ENCODE results near the gene GLYATL1.
A peak's percentile ranks its signal among the peaks of the same experiment; 100 is the strongest.

The GLYATL1 gene

DNA sequence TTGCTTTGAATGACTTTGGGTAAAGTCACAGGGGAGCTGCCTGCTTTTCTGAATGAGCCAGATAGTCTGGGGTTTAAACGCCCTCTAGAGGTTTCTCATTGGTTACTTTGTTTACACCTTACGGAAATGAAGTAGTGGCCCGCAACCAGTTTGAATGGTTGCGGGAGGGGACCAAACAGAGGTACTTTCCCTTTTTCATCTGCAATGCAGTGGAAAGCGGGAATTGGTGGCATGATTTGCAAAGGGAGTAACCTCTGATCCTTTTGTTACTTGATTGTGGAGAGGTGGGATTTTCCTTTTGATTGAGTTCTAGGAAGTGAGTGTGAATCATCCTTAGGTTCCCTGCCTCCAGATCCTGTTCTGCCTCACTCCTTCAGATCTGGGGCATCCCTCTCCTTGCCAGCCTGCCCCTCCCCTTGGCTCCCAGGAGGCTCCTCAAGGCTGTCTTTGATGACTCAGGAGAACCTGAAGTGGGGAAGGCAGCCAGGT lies 15.9 kb upstream of the GLYATL1 start:
- Histone ChIP-seq H3K79me2 (no peaks in the 10 kb centered on the region), H3K9me3 (ENCODE audit: control insufficient read depth, low read length) (no peaks in the 10 kb centered on the region), H2AFZ (peak overlapping the region; percentile 56), H3K9ac (no peak overlapping the region), H3K36me3 (ENCODE audit: control insufficient read depth, insufficient read depth, low read length) (no peaks in the 10 kb centered on the region), H3K27me3 (ENCODE audit: control insufficient read depth, insufficient read depth, low read length) (no peaks in the 10 kb centered on the region), H3K27ac (no peak overlapping the region), H3K4me2 (ENCODE audit: low read length) (no peak overlapping the region), H3K4me1 (no peaks in the 10 kb centered on the region), H3K4me3 (ENCODE audit: low read depth, low read length) (no peak overlapping the region)
- TF ChIP-seq, protein P1, sequence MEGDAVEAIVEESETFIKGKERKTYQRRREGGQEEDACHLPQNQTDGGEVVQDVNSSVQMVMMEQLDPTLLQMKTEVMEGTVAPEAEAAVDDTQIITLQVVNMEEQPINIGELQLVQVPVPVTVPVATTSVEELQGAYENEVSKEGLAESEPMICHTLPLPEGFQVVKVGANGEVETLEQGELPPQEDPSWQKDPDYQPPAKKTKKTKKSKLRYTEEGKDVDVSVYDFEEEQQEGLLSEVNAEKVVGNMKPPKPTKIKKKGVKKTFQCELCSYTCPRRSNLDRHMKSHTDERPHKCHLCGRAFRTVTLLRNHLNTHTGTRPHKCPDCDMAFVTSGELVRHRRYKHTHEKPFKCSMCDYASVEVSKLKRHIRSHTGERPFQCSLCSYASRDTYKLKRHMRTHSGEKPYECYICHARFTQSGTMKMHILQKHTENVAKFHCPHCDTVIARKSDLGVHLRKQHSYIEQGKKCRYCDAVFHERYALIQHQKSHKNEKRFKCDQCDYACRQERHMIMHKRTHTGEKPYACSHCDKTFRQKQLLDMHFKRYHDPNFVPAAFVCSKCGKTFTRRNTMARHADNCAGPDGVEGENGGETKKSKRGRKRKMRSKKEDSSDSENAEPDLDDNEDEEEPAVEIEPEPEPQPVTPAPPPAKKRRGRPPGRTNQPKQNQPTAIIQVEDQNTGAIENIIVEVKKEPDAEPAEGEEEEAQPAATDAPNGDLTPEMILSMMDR (IDR thresholded peaks at IDR 0.05): no peak

DNA sequence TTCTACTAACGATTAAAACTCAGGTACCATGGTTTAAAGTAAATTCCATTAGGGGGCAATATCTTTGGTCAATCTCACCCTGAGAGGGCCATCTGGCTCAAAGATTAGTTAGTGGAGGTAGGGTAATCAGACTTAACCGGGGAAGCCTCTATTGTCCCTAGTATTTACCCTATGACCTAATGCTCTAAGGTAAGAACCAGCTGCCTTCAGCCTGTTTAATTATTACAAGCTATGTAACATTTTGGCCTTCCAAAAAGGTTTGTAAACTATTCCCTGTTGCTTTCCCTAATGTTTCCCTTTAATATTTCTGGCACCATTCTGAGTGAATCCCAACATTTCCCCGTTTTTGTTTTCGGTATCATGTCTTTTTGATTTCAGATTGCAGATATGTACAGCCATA lies 15.1 kb upstream of the GLYATL1 start:
- no peaks in the 10 kb centered on the region for H3K9me3 ChIP-seq (ENCODE audit: control insufficient read depth, low read length)
- no peak overlapping the region for H3K4me2 ChIP-seq (ENCODE audit: low read length)
- H3K79me2 ChIP-seq: no peaks in the 10 kb centered on the region
- no peak overlapping the region for H2AFZ ChIP-seq
- H3K27me3 ChIP-seq (ENCODE audit: control insufficient read depth, insufficient read depth, low read length): no peaks in the 10 kb centered on the region
- H3K9ac ChIP-seq: no peak overlapping the region
- no peak overlapping the region for H3K4me3 ChIP-seq (ENCODE audit: low read depth, low read length)
- H3K36me3 ChIP-seq (ENCODE audit: control insufficient read depth, insufficient read depth, low read length): no peaks in the 10 kb centered on the region
- no peaks in the 10 kb centered on the region for H3K4me1 ChIP-seq
- TF ChIP-seq, protein P1 (IDR thresholded peaks at IDR 0.05): no peak
- H3K27ac ChIP-seq: no peak overlapping the region

DNA sequence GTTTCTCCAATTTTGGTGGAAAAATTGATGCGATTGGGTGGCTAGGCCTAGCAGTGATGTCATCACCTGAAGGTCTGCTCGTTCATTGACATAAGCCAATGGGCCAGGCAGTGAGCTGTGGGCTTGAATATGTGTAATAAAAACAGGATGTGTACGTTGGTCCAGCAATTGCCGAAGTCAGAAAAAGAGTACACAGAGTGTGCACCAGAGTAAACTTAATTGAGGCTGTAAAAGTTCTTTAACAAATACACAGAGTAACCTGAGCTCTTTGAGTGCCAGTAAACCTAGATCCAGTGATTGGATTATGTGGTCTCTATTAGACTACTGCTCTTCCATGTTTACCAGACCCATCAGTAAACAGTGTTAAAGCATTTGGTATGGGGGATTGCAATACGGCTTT lies 13.0 kb upstream of the GLYATL1 start:
- Histone ChIP-seq H3K9me3 (ENCODE audit: control insufficient read depth, low read length) (no peaks in the 10 kb centered on the region), H3K4me3 (ENCODE audit: low read depth, low read length) (no peak overlapping the region), H3K27me3 (ENCODE audit: control insufficient read depth, insufficient read depth, low read length) (no peaks in the 10 kb centered on the region), H3K79me2 (no peaks in the 10 kb centered on the region), H3K36me3 (ENCODE audit: control insufficient read depth, insufficient read depth, low read length) (no peaks in the 10 kb centered on the region), H3K9ac (no peak overlapping the region), H3K4me1 (no peaks in the 10 kb centered on the region), H3K4me2 (ENCODE audit: low read length) (no peak overlapping the region), H2AFZ (no peak overlapping the region), H3K27ac (no peak overlapping the region)
- TF ChIP-seq, protein P1 (IDR thresholded peaks at IDR 0.05): no peak

DNA sequence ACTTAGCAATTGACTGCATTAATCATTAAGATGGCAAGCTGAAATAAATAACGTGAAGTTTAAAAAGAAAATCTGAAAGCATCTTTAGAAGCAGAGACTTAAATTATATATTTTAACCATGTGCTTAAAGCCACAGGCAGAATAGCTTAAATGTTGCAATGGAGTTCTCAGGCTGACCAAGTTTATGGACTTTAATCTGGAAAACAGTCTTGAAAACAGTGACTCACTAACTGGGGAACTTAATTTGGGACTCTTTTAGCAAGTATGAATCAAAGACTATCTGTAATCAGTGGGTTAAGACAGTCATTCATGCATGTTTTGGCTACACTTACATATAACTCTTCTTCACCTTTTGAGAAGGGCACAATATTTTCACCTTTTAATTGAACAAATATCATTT lies 12.6 kb upstream of the GLYATL1 start:
- peak overlapping the region; percentile 70 for H2AFZ ChIP-seq
- no peaks in the 10 kb centered on the region for H3K79me2 ChIP-seq
- no peak overlapping the region for H3K4me2 ChIP-seq (ENCODE audit: low read length)
- H3K9ac ChIP-seq: no peak overlapping the region
- no peaks in the 10 kb centered on the region for H3K9me3 ChIP-seq (ENCODE audit: control insufficient read depth, low read length)
- no peak overlapping the region for H3K27ac ChIP-seq
- H3K4me3 ChIP-seq (ENCODE audit: low read depth, low read length): no peak overlapping the region
- no peaks in the 10 kb centered on the region for H3K27me3 ChIP-seq (ENCODE audit: control insufficient read depth, insufficient read depth, low read length)
- TF ChIP-seq, protein P1 (IDR thresholded peaks at IDR 0.05): no peak
- no peaks in the 10 kb centered on the region for H3K4me1 ChIP-seq
- H3K36me3 ChIP-seq (ENCODE audit: control insufficient read depth, insufficient read depth, low read length): no peaks in the 10 kb centered on the region

DNA sequence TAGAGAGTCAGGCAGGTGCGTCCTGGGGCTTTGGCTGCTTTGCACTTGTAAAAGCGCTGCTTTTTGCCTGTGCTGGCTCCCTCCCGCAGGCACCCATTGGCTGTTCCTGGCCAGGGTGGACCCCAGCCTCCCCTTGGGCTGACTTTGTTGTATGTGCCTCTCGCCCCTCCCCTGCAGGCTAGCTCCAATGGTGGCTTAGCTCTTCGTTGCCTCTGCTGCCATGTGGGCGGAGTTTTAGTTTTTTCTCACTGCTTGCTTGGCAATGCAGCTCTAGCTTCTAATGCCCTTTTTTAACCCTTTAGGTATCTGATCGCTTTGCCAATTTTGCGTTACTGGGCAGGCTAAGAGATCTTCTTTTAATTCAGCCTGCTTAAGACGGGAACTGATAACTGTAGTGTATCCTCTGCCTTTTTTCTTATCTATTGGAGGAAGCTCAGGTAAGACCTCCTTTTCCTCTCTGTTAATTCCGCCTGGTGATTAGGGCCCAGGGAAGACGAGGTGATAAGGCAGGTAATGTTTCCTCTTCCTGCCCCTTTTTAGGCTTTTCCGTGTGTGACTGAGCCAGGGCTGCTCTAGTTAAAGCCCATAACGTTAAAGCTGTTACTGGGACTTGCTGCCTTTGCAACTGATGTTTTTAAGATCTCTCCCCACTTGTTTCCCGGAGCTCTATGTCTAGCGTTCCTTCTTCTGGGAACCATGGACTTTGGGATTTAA lies 11.7 kb upstream of the GLYATL1 start:
- H3K4me1 ChIP-seq: no peaks in the 10 kb centered on the region
- H3K9ac ChIP-seq: no peak overlapping the region
- no peak overlapping the region for H3K27ac ChIP-seq
- no peaks in the 10 kb centered on the region for H3K27me3 ChIP-seq (ENCODE audit: control insufficient read depth, insufficient read depth, low read length)
- no peaks in the 10 kb centered on the region for H3K79me2 ChIP-seq
- peak overlapping the region; percentile 18 for H3K4me2 ChIP-seq (ENCODE audit: low read length)
- H3K4me3 ChIP-seq (ENCODE audit: low read depth, low read length): no peak overlapping the region
- peak overlapping the region; percentile 70 for H2AFZ ChIP-seq
- TF ChIP-seq, protein P1 (IDR thresholded peaks at IDR 0.05): no peak
- H3K36me3 ChIP-seq (ENCODE audit: control insufficient read depth, insufficient read depth, low read length): no peaks in the 10 kb centered on the region
- no peaks in the 10 kb centered on the region for H3K9me3 ChIP-seq (ENCODE audit: control insufficient read depth, low read length)
